Osteoblast (primary cell): ENCODE data around the gene OR4C11. TPM values are rescaled to one million over a fixed set of nuclear protein-coding genes. Genes with fewer than 3 reads are reported as not detected.

ENCODE experiments used
- DNase-seq: peaks from one replicate; pipeline ENCODE4 v3.0.0; 2011; ENCODE audit warnings: low spot score, mixed read lengths; ENCODE audit not compliant: insufficient read length; ENCODE audit errors: missing footprints
- H2AFZ ChIP-seq: 2 replicates; pipeline ENCODE4 v1.6.0; 2011; ENCODE audit warnings: mild to moderate bottlenecking, low read length
- H3K27ac ChIP-seq: 2 replicates; pipeline ENCODE4 v1.5.1; 2011; ENCODE audit warnings: mild to moderate bottlenecking, low read depth, low read length, moderate library complexity
- H3K27me3 ChIP-seq: 2 replicates; pipeline ENCODE4 v1.6.0; 2012; ENCODE audit warnings: mild to moderate bottlenecking, control low read depth, inconsistent platforms, low read length, moderate library complexity; ENCODE audit not compliant: insufficient read depth
- H3K36me3 ChIP-seq: 2 replicates; pipeline ENCODE4 v1.5.1; 2011; ENCODE audit warnings: mild to moderate bottlenecking, low read length, control low read depth, moderate library complexity; ENCODE audit not compliant: insufficient read depth
- H3K4me1 ChIP-seq: 2 replicates; pipeline ENCODE4 v1.5.1; 2011; ENCODE audit warnings: mild to moderate bottlenecking, low read length, control low read depth, moderate library complexity; ENCODE audit not compliant: insufficient read depth
- H3K4me2 ChIP-seq: 2 replicates; pipeline ENCODE4 v1.6.0; 2011; ENCODE audit warnings: mild to moderate bottlenecking, low read length; ENCODE audit not compliant: insufficient read depth
- H3K4me3 ChIP-seq: fragments of 200-600 bp; sonication (generic); 3 replicates; pipeline ENCODE4 v1.5.1; 2012; ENCODE audit warnings: mild to moderate bottlenecking, low read length, inconsistent platforms; ENCODE audit not compliant: insufficient read depth
- H3K79me2 ChIP-seq: 2 replicates; pipeline ENCODE4 v1.6.0; 2012; ENCODE audit warnings: mild to moderate bottlenecking, low read length, control low read depth, inconsistent platforms; ENCODE audit not compliant: insufficient read depth
- H3K9me3 ChIP-seq: 2 replicates; pipeline ENCODE4 v1.5.1; 2011; ENCODE audit warnings: low read depth, low read length, control low read depth
- H4K20me1 ChIP-seq: 2 replicates; pipeline ENCODE4 v1.6.0; 2012; ENCODE audit warnings: mild to moderate bottlenecking, low read length, control low read depth; ENCODE audit not compliant: insufficient read depth
- CTCF ChIP-seq: IDR thresholded peaks from 2 replicates; pipeline ENCODE4 v1.5.1; 2011; ENCODE audit warnings: mild to moderate bottlenecking, low read depth, low read length, moderate library complexity; ENCODE audit errors: extremely low read depth
- total RNA-seq: library from RNA; depleted of rRNA; stranded (reverse); fragments of >200 nt; gene quantifications from 2 replicates; pipeline ENCODE4 v1.2.3, GENCODE V29; 2012

OR4C11 gene
- total RNA-seq, 1 donor = not detected

- Histone ChIP-seq H3K79me2 (no peaks in the 10 kb centered on the region), H3K27ac (no peak within 1 kb of the TSS), H2AFZ (no peak within 1 kb of the TSS), H3K36me3 (no peaks in the 10 kb centered on the region), H3K4me1 (no peaks in the 10 kb centered on the region), H3K27me3 (no peaks in the 10 kb centered on the region), H4K20me1 (no peaks in the 10 kb centered on the region), H3K4me2 (no peak within 1 kb of the TSS), H3K9me3 (no peaks in the 10 kb centered on the region), H3K4me3 (no peak within 1 kb of the TSS)
- TF ChIP-seq CTCF = no peak
- no peak for DNase-seq
Observed at GRCh38 chr11:55554169-55554568, 53.3 kb downstream of the OR4C11 start, which contains the start of gene OR4C15. Gene OR4C15, plus strand, starts transcription at chr11:55554469. Its CDS starts 0 bp downstream, at chr11:55554469.

Other genes with a start within 250 kb of the OR4C11 start
- gene OR4A15, start 239.7 kb downstream of the OR4C11 start, total RNA-seq = not detected in 2 replicates
- gene OR4C15, start 53.2 kb downstream of the OR4C11 start, total RNA-seq = not detected in 2 replicates
- gene OR4C16, start 35.5 kb downstream of the OR4C11 start, total RNA-seq = not detected in 2 replicates
- not detected in 2 replicates for gene OR4P4, start 27.5 kb upstream of the OR4C11 start, total RNA-seq
- gene OR4S2, start 40.7 kb upstream of the OR4C11 start, total RNA-seq = not detected in 2 replicates
- not detected in 2 replicates for gene OR4C6, start 54.6 kb upstream of the OR4C11 start, total RNA-seq
- gene OR5D13, start 165.8 kb upstream of the OR4C11 start, total RNA-seq = not detected in 2 replicates
- gene OR5D14, start 187.9 kb upstream of the OR4C11 start, total RNA-seq = not detected in 2 replicates
- not detected in 2 replicates for gene OR5L1, start 203.7 kb upstream of the OR4C11 start, total RNA-seq
- gene OR5D18, start 212.0 kb upstream of the OR4C11 start, total RNA-seq = not detected in 2 replicates
- not detected in 2 replicates for gene OR5L2, start 219.6 kb upstream of the OR4C11 start, total RNA-seq
- gene OR5D16, start 231.1 kb upstream of the OR4C11 start, total RNA-seq = not detected in 2 replicates